Lung (tissue), 12 donors: ENCODE measurements around the gene ERBB4. TPM values are rescaled to one million over a fixed set of nuclear protein-coding genes. Genes with fewer than 3 reads are reported as not detected.
"Not testable (repeated sequence)": the region's sequence is repeated elsewhere in the genome, so short reads cannot be mapped to it uniquely, and the experiment has no call there.

Experiments used
- ATAC-seq: fragments of 200-7000 bp; cut with Tn5 transposase; one replicate; pipeline ENCODE4 v1.9.1; 2020; ENCODE audit warnings: moderate number of reproducible peaks; ENCODE audit not compliant: insufficient read depth, low FRiP score
- DNase-seq, 3 donors: peaks; one replicate each; pipeline ENCODE4 v3.0.0-alpha.2; 2013 to 2017
- H3K27ac ChIP-seq, 2 donors: one replicate each; pipeline ENCODE4 v1.5.1; 2013; ENCODE audit warnings: mild to moderate bottlenecking in 2 of 2, moderate library complexity in 2 of 2, control low read depth in 1 of 2, inconsistent platforms in 1 of 2, low read depth in 1 of 2, low read length in 1 of 2
- H3K27me3 ChIP-seq, 3 donors: one replicate each; pipeline ENCODE4 v1.5.1; 2013; ENCODE audit warnings: low read length in 2 of 3; ENCODE audit not compliant: control insufficient read depth in 3 of 3, insufficient read depth in 3 of 3
- H3K36me3 ChIP-seq, 4 donors: one replicate each; pipeline ENCODE4 v1.5.1; 2013; ENCODE audit warnings: low read length in 4 of 4, mild to moderate bottlenecking in 1 of 4, moderate library complexity in 1 of 4; ENCODE audit not compliant: control insufficient read depth in 4 of 4, insufficient read depth in 4 of 4
- H3K4me1 ChIP-seq, 5 donors: one replicate each; pipeline ENCODE4 v1.5.1; 2013; ENCODE audit warnings: low read length in 5 of 5, mild to moderate bottlenecking in 2 of 5, moderate library complexity in 1 of 5; ENCODE audit not compliant: control insufficient read depth in 5 of 5, insufficient read depth in 5 of 5
- H3K4me3 ChIP-seq: one replicate; pipeline ENCODE4 v1.5.1; 2013; ENCODE audit warnings: mild to moderate bottlenecking, control low read depth, moderate library complexity
- H3K9ac ChIP-seq, 2 donors: one replicate each; pipeline ENCODE4 v1.5.1; 2013; ENCODE audit warnings: low read length in 2 of 2, control low read depth in 1 of 2; ENCODE audit not compliant: insufficient read depth in 1 of 2
- H3K9me3 ChIP-seq, 4 donors: one replicate each; pipeline ENCODE4 v1.5.1; 2013; ENCODE audit warnings: low read length in 3 of 4, mild to moderate bottlenecking in 1 of 4, moderate library complexity in 1 of 4; ENCODE audit not compliant: control insufficient read depth in 4 of 4, insufficient read depth in 3 of 4
- CTCF ChIP-seq: IDR thresholded peaks from 2 replicates; pipeline ENCODE4 v1.5.1; 2012; ENCODE audit warnings: mild to moderate bottlenecking; ENCODE audit errors: control extremely low read depth, extremely low read depth
- WGBS, 2 donors: extraction: QIAGEN DNeasy Blood & Tissue Kit; methylation state at CpG; one replicate each; pipeline ENCODE4 v1.1.7; 2013; 5-methylcytosine and 5-hydroxymethylcytosine counted together
- polyA plus RNA-seq, 2 donors: library from polyadenylated mRNA; stranded (reverse); fragments of 200-250 nt; gene quantifications; one replicate each; pipeline ENCODE4 v1.2.1, GENCODE V29; 2013
- total RNA-seq, 2 donors: library from RNA; depleted of rRNA in 1 of 2; stranded (reverse); fragments of >200 nt in 1 of 2; gene quantifications; one replicate each; pipeline ENCODE4 v1.2.1, GENCODE V29; 2014 to 2021
- donor health status: control.
- donor health status: control.
- donor health status: Bipolar disorder and iron deficiency.
- donor health status: healthy.
- donor health status: DM: yes; HTN: yes; CAD: no.

The ERBB4 gene
- total and polyA plus RNA-seq, 4 donors, result 0.41 to 16.8 (median 5.3) TPM

- Histone ChIP-seq H3K36me3 (no peaks in the 10 kb centered on the region), H3K4me3 (no peak overlapping the region), H3K27ac (no peak overlapping the region), H3K27me3 (no peaks in the 10 kb centered on the region), H3K9ac (no peak overlapping the region), H3K4me1 (peaks cover 0 to 4% (median 0%) of the 10 kb centered on the region in 5 donors), H3K9me3 (no peaks in the 10 kb centered on the region)
- 86 to 88% methylated on average over 1 of the region's 1 CpG for WGBS, 2 donors
- DNase-seq, result no peak
- no peak for TF ChIP-seq CTCF
- no peak for ATAC-seq
Measured at GRCh38 chr2:212480447-212480846, 58.2 kb downstream of the ERBB4 start.

GRCh38 chr2:212477571-212477970 lies 61.0 kb downstream of the ERBB4 start:
- DNase-seq (no peak), ATAC-seq (no peak)
- WGBS, 2 donors, result 75 to 80% methylated on average over 2 of the region's 2 CpGs
- no peak overlapping the region for H3K9ac ChIP-seq
- no peak overlapping the region for H3K4me3 ChIP-seq
- no peaks in the 10 kb centered on the region for H3K9me3 ChIP-seq
- no peaks in the 10 kb centered on the region for H3K27me3 ChIP-seq
- TF ChIP-seq CTCF, result no peak
- no peaks in the 10 kb centered on the region for H3K36me3 ChIP-seq
- H3K27ac ChIP-seq, result no peak overlapping the region
- H3K4me1 ChIP-seq, result no peaks in the 10 kb centered on the region

GRCh38 chr2:212473211-212473610 lies 65.4 kb downstream of the ERBB4 start:
- TF ChIP-seq CTCF, result no peak
- H3K36me3 ChIP-seq, result no peaks in the 10 kb centered on the region
- no peak overlapping the region for H3K27ac ChIP-seq
- H3K9me3 ChIP-seq, result no peaks in the 10 kb centered on the region
- H3K4me3 ChIP-seq, result no peak overlapping the region
- no peak for ATAC-seq
- no peak overlapping the region for H3K9ac ChIP-seq
- 78 to 79% methylated on average over 1 of the region's 1 CpG for WGBS, 2 donors
- no peak for DNase-seq
- H3K4me1 ChIP-seq, result no peaks in the 10 kb centered on the region
- no peaks in the 10 kb centered on the region for H3K27me3 ChIP-seq

GRCh38 chr2:212467551-212467950 lies 71.1 kb downstream of the ERBB4 start:
- not testable (repeated sequence) for H3K9ac ChIP-seq, ATAC-seq, H3K36me3 ChIP-seq, H3K9me3 ChIP-seq, H3K4me1 ChIP-seq, H3K4me3 ChIP-seq, H3K27me3 ChIP-seq, H3K27ac ChIP-seq, DNase-seq
- WGBS, 2 donors, result 67 to 77% methylated on average over 2 of the region's 2 CpGs
